8988T (cell line): ENCODE measurements around the gene FCSK.

Experiments used
- DNase-seq: peaks from one replicate; pipeline ENCODE4 v3.0.0; 2011

The FCSK gene

DNA sequence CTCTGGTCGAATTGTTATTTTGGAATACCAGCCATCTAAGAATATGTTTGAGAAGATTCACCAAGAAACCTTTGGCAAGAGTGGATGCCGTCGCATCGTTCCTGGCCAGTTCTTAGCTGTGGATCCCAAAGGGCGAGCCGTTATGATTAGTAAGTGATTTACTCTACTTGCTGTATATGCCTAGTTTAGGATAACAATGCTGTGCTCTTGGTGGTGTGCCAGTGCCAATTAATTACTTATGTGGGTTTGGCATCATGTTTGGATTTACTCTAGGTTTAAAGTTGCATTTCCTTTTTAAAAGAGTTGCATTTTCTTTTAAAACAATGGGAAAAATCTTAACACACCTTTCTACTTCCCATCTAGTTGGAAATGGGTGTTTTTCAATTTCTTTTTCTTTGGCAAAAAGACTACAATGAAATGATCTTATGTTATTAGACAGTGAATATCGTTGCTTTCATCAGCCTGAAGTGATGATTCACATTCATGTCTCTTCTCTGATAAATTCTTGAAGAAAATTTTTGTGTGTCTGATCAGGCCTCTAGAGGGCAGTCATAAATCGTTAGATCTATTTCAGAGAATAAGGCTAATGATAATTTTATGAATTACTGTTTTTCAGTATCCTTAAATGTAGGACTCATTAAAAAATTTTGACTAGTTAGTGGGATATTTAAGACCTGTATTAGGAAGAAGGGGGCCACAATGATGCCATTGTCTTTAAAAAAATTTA, 74.8 kb downstream of the FCSK start:
- DNase-seq, result peak; percentile 48
